Ishikawa (cell line): ENCODE data around the gene MYRFL.

ENCODE experiments used
- EP300 ChIP-seq: IDR thresholded peaks from 2 replicates; pipeline ENCODE4 v1.6.1; 2012; ENCODE audit warnings: borderline replicate concordance
- NFIC ChIP-seq: IDR thresholded peaks from 2 replicates; pipeline ENCODE4 v1.6.1; 2012
- REST ChIP-seq: IDR thresholded peaks from 2 replicates; pipeline ENCODE4 v1.6.1; 2012; ENCODE audit warnings: low read depth, mild to moderate bottlenecking
- TAF1 ChIP-seq: IDR thresholded peaks from 2 replicates; pipeline ENCODE4 v1.6.1; 2012; ENCODE audit warnings: low read depth, mild to moderate bottlenecking
- TCF12 ChIP-seq: IDR thresholded peaks from 2 replicates; pipeline ENCODE4 v1.6.1; 2012; ENCODE audit warnings: low read depth
- TEAD4 ChIP-seq: IDR thresholded peaks from 2 replicates; pipeline ENCODE4 v1.6.1; 2012

DNA sequence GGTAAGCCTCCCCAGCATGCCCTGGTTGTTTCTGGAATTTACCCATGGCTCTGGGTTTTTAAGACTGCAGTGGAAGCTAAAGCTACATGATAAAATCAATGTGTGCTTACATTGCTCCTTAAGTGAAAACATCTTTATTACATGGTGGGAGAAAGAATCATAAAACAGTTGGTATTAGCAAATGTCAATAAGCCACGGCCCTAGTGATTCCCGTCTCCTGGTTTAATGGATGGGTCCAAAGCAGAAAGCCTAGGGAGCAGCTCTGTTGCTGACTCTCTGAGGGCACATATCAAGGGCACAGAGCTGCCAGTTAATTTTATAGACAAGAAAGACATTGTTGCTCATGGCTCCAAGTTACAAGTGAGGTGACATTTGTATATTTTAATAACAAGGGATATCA lies 127.9 kb downstream of the MYRFL start:
- TF ChIP-seq NFIC (no peak), TEAD4 (no peak), EP300 (no peak), TCF12 (no peak), TAF1 (no peak), REST (no peak)
